Spleen (tissue), 11 donors: Measurements from ENCODE around the gene FBXO5. TPM values are rescaled to one million over a fixed set of nuclear protein-coding genes. Genes with fewer than 3 reads are reported as not detected.

ENCODE experiments used
- DNase-seq: peaks from one replicate; pipeline ENCODE4 v3.0.0-alpha.2; 2020
- H3K27ac ChIP-seq, 8 donors: fragments of 200-600 bp; sonication (generic) in 7 of 8; 1 replicate in 4 of 8; 2 replicates in 4 of 8; pipeline versions ENCODE4 v1.5.0 to v1.8.0; 2016 to 2021; ENCODE audit warnings: inconsistent platforms in 4 of 8, mild to moderate bottlenecking in 4 of 8, moderate library complexity in 1 of 8
- H3K27me3 ChIP-seq, 7 donors: fragments of 200-600 bp; sonication (generic) in 6 of 7; replicated peaks in 1 of 7; 1 replicate in 4 of 7; 2 replicates in 3 of 7; pipeline versions ENCODE4 v1.5.0 to v1.8.0; 2016 to 2021; ENCODE audit warnings: inconsistent platforms in 3 of 7, mild to moderate bottlenecking in 1 of 7
- H3K36me3 ChIP-seq, 6 donors: fragments of 200-600 bp; sonication (generic) in 5 of 6; 1 replicate in 4 of 6; 2 replicates in 2 of 6; pipeline versions ENCODE4 v1.5.0 to v1.8.0; 2016 to 2021; ENCODE audit warnings: inconsistent platforms in 2 of 6
- H3K4me1 ChIP-seq, 6 donors: fragments of 200-600 bp; sonication (generic) in 5 of 6; 1 replicate in 3 of 6; 2 replicates in 3 of 6; pipeline versions ENCODE4 v1.5.0 to v1.8.0; 2016 to 2021; ENCODE audit warnings: inconsistent platforms in 3 of 6
- H3K4me3 ChIP-seq, 8 donors: fragments of 200-600 bp; sonication (generic) in 7 of 8; 1 replicate in 4 of 8; 2 replicates in 4 of 8; pipeline versions ENCODE4 v1.5.0 to v1.8.0; 2016 to 2021; ENCODE audit warnings: inconsistent platforms in 4 of 8, mild to moderate bottlenecking in 4 of 8, moderate library complexity in 2 of 8
- H3K9me3 ChIP-seq, 8 donors: fragments of 200-600 bp; sonication (generic) in 7 of 8; 1 replicate in 4 of 8; 2 replicates in 4 of 8; pipeline versions ENCODE4 v1.5.0 to v1.8.0; 2016 to 2021; ENCODE audit warnings: inconsistent platforms in 4 of 8
- POLR2A ChIP-seq, 3 donors: fragments of 450-650 bp; IDR thresholded peaks; one replicate each; pipeline ENCODE4 v1.5.1; 2017; ENCODE audit warnings: antibody characterized with exemption in 3 of 3, mild to moderate bottlenecking in 1 of 3
- POLR2AphosphoS5 ChIP-seq, 3 donors: sonication (generic); formaldehyde crosslinking; IDR thresholded peaks; one replicate each; pipeline ENCODE4 v1.5.1; 2017; ENCODE audit warnings: antibody characterized with exemption in 3 of 3
- WGBS, 5 donors: extraction: QIAGEN DNeasy Blood & Tissue Kit in 3 of 5; methylation state at CpG; one replicate each; pipeline versions ENCODE4 v1.1.5 to v1.1.7; 2013 to 2018; 5-methylcytosine and 5-hydroxymethylcytosine counted together
- intact Hi-C: fragments of 100-400 bp; cut with DNase I; formaldehyde crosslinking; loops from one replicate; pipeline ENCODE4 v1.15.0; 2023; ENCODE audit warnings: low total_unique reads
- polyA plus RNA-seq, 3 donors: library from polyadenylated mRNA; stranded (reverse); fragments of 200-250 nt; gene quantifications; one replicate each; pipeline ENCODE4 v1.2.1, GENCODE V29; 2013
- total RNA-seq, 7 donors: library from RNA; depleted of rRNA in 3 of 7; stranded (reverse); fragments of >200 nt in 3 of 7; fragmentation: NEBNext Ultra II Directional in 4 of 7; extraction: Animal tissue kit (Norgen Biotek cat#: 25700) in 4 of 7; gene quantifications; one replicate each; pipeline versions ENCODE4 v1.1.0 to v1.2.1, GENCODE V29; 2016 to 2021
- TF ChIP-seq, protein P1 (sequence below), 11 experiments: fragments of 200-600 bp in 7 of 11; fragments of 450-650 bp in 4 of 11; sonication (generic) in 4 of 11; IDR thresholded peaks in 8 of 11; conservative IDR thresholded peaks in 3 of 11; 1 replicate in 7 of 11; 2 replicates in 4 of 11; pipeline versions ENCODE4 v1.4.0 to v1.8.0; 2016 to 2021; ENCODE audit warnings: antibody characterized with exemption in 11 of 11, inconsistent platforms in 4 of 11, mild to moderate bottlenecking in 1 of 11
- donor health status: healthy with polysubstance abuse.
- donor health status: DM: no; HTN: no; CAD: no; lungs with moderate emphysema.
- donor health status: DM: no; HTN: no; CAD: no.
- donor health status: Bipolar disorder and iron deficiency.
- donor health status: healthy.
- donor health status: DM: no; HTN: no; CAD: no.
- donor health status: DM: yes; HTN: yes; CAD: no.

Gene FBXO5
- total and polyA plus RNA-seq, 10 donors: 4.8 to 15.0 (median 8.6) TPM

DNA sequence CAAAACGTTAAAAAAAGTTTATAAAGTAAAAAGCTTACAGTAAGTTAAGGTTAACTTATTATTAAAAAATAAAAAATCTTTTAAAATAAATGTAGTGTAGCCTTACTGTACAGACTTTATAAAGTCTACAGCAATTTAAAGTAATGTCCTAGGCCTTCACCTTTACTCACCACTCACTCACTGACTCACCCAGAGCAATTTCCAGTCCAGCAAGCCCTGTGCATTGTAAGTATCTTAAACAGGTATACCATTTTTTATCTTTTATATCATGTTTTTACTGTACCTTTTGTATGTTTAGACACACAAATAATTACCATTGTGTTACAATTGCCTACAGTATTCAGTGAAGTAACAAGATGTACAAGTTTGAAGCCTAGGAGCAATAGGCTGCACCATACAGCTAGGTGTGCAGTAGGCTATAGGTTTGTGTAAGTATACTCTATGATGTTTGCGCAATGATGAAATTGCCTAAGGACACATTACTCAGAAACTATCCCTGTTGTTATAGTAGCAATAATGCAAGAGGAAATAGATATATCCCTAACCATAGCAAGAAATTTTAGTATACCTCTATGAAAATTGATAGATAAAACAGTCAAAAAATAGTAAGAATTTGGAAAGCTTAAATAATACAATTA lies 39.5 kb downstream of the FBXO5 start:
- intact Hi-C loops: no loop called here
- H3K27me3 ChIP-seq: peaks cover 0 to 8% (median 0%) of the 10 kb centered on the region in 7 donors
- H3K4me1 ChIP-seq: peaks cover 0 to 7% (median 5%) of the 10 kb centered on the region in 6 donors
- TF ChIP-seq POLR2AphosphoS5 (IDR thresholded peaks at IDR 0.05) (no peak), POLR2A (IDR thresholded peaks at IDR 0.05) (no peak)
- TF ChIP-seq, protein P1, sequence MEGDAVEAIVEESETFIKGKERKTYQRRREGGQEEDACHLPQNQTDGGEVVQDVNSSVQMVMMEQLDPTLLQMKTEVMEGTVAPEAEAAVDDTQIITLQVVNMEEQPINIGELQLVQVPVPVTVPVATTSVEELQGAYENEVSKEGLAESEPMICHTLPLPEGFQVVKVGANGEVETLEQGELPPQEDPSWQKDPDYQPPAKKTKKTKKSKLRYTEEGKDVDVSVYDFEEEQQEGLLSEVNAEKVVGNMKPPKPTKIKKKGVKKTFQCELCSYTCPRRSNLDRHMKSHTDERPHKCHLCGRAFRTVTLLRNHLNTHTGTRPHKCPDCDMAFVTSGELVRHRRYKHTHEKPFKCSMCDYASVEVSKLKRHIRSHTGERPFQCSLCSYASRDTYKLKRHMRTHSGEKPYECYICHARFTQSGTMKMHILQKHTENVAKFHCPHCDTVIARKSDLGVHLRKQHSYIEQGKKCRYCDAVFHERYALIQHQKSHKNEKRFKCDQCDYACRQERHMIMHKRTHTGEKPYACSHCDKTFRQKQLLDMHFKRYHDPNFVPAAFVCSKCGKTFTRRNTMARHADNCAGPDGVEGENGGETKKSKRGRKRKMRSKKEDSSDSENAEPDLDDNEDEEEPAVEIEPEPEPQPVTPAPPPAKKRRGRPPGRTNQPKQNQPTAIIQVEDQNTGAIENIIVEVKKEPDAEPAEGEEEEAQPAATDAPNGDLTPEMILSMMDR (IDR thresholded peaks at IDR 0.05 in 8 of 11, conservative IDR thresholded peaks at IDR 0.05 in 3 of 11): no peak
- no peak overlapping the region for H3K27ac ChIP-seq
- no peak for DNase-seq
- H3K4me3 ChIP-seq: no peak overlapping the region
- WGBS, 5 donors: 85 to 94% (median 87%) methylated on average over 2 of the region's 2 CpGs
- no peaks in the 10 kb centered on the region for H3K36me3 ChIP-seq
- H3K9me3 ChIP-seq: no peaks in the 10 kb centered on the region

DNA sequence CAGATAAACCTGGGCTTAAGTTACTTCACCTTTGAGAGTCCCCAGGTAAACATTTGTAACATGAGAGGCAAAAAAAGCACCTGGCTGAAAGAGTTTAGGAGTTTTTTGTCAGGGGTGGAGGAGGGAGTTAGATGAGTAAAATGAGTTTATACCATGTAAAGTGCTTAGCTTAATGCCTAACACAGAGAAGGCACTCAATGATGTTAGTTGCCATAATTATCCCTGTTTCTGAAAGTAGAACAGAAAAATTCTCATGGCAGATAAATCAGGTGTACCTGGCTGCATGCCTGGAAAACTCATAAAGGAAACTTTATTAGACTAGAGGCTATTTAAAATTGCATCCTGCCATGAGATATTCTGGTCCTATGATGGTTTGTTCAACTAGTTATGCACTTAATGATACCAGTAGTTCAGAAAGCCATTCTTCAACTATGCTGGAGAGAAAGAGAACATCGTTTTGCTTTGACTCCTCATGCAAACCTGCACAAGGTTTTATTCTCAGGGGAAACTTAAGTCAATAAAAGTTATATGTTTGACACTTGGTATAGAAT lies 40.4 kb downstream of the FBXO5 start:
- WGBS, 5 donors: 75 to 91% (median 79%) methylated on average over 1 of the region's 1 CpG
- Histone ChIP-seq H3K27ac (no peak overlapping the region), H3K9me3 (no peaks in the 10 kb centered on the region), H3K36me3 (no peaks in the 10 kb centered on the region), H3K27me3 (peaks cover 0 to 8% (median 0%) of the 10 kb centered on the region in 7 donors), H3K4me3 (no peak overlapping the region), H3K4me1 (no peaks in the 10 kb centered on the region)
- intact Hi-C loops: no loop called here
- no peak for DNase-seq
- TF ChIP-seq POLR2A (IDR thresholded peaks at IDR 0.05): no peak
- TF ChIP-seq, protein P1 (IDR thresholded peaks at IDR 0.05 in 8 of 11, conservative IDR thresholded peaks at IDR 0.05 in 3 of 11): no peak
- no peak for TF ChIP-seq POLR2AphosphoS5 (IDR thresholded peaks at IDR 0.05)

DNA sequence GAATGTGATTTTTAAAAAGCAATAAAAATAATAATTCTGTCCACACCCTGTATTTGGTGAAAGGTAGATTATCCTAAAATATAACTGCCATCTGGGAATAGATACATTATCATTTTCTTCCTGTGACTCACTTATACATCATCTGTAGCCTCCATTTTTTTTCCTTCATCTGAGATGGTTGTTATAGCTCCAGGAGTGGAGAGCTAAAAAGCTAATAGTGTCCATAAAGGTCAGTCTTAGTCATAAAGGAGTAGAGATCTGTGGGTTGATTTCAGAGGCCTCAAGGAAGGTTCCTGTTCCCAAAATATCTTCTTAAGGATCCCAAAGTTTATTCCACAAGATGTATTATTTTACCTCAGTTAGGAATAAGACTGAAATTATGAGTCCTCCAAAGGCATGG lies 41.1 kb downstream of the FBXO5 start:
- H3K27me3 ChIP-seq: peaks cover 0 to 8% (median 0%) of the 10 kb centered on the region in 7 donors
- H3K9me3 ChIP-seq: no peaks in the 10 kb centered on the region
- no peaks in the 10 kb centered on the region for H3K36me3 ChIP-seq
- DNase-seq: no peak
- no peaks in the 10 kb centered on the region for H3K4me1 ChIP-seq
- intact Hi-C loops: no loop called here
- no peak overlapping the region for H3K27ac ChIP-seq
- no peak overlapping the region for H3K4me3 ChIP-seq
- TF ChIP-seq, protein P1 (IDR thresholded peaks at IDR 0.05 in 8 of 11, conservative IDR thresholded peaks at IDR 0.05 in 3 of 11): no peak
- TF ChIP-seq POLR2A (IDR thresholded peaks at IDR 0.05) (no peak), POLR2AphosphoS5 (IDR thresholded peaks at IDR 0.05) (no peak)

DNA sequence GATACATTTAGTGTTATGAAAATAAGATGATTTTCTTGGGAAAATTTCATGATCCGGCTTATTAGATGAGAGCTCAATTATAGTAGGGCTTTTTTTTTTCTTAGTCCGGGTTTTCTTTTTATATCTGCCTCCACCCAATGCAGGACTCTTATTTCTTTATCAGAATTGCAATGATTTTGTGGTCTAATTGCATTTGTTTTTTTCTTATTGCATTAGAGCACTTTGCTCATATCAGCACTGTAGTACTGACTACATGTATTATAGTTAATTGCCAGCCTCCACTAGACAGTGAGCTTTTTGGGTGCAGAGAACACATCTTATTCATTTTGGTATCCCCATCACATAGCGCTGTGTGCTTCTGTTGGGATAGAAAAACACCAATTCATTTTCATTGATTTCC lies 50.0 kb downstream of the FBXO5 start:
- Histone ChIP-seq H3K4me3 (no peak overlapping the region), H3K4me1 (no peaks in the 10 kb centered on the region), H3K36me3 (no peaks in the 10 kb centered on the region), H3K9me3 (no peaks in the 10 kb centered on the region), H3K27ac (no peak overlapping the region), H3K27me3 (no peaks in the 10 kb centered on the region)
- no peak for TF ChIP-seq POLR2AphosphoS5 (IDR thresholded peaks at IDR 0.05)
- TF ChIP-seq, protein P1 (IDR thresholded peaks at IDR 0.05 in 8 of 11, conservative IDR thresholded peaks at IDR 0.05 in 3 of 11): no peak
- intact Hi-C loops: no loop called here
- 88 to 92% (median 90%) methylated on average over 3 of the region's 3 CpGs for WGBS, 5 donors
- DNase-seq: no peak
